Adipocyte (in vitro differentiated cells): ENCODE results near the gene LNX2.

Experiments used
- DNase-seq: peaks from one replicate; pipeline ENCODE4 v3.0.0-alpha.2; 2015; ENCODE audit warnings: low read depth
- H3K27me3 ChIP-seq: replicated peaks from 2 replicates; pipeline ENCODE4 v1.7.0; 2013; ENCODE audit warnings: mild to moderate bottlenecking, low read length, moderate library complexity; ENCODE audit not compliant: control insufficient read depth, insufficient read depth
- H3K36me3 ChIP-seq: 2 replicates; pipeline ENCODE4 v1.7.0; 2013; ENCODE audit warnings: low read length, mild to moderate bottlenecking, moderate library complexity; ENCODE audit not compliant: control insufficient read depth, insufficient read depth, severe bottlenecking
- H3K4me1 ChIP-seq: 2 replicates; pipeline ENCODE4 v1.7.0; 2013; ENCODE audit warnings: mild to moderate bottlenecking, low read length, moderate library complexity; ENCODE audit not compliant: control insufficient read depth, insufficient read depth
- H3K4me3 ChIP-seq: 2 replicates; pipeline ENCODE4 v1.7.0; 2013; ENCODE audit warnings: mild to moderate bottlenecking, low read length, moderate library complexity
- H3K9ac ChIP-seq: 2 replicates; pipeline ENCODE4 v1.7.0; 2013; ENCODE audit warnings: mild to moderate bottlenecking, low read length, moderate library complexity
- H3K9me3 ChIP-seq: 2 replicates; pipeline ENCODE4 v1.7.0; 2013; ENCODE audit warnings: mild to moderate bottlenecking, low read length, moderate library complexity; ENCODE audit not compliant: control insufficient read depth

LNX2 gene

DNA sequence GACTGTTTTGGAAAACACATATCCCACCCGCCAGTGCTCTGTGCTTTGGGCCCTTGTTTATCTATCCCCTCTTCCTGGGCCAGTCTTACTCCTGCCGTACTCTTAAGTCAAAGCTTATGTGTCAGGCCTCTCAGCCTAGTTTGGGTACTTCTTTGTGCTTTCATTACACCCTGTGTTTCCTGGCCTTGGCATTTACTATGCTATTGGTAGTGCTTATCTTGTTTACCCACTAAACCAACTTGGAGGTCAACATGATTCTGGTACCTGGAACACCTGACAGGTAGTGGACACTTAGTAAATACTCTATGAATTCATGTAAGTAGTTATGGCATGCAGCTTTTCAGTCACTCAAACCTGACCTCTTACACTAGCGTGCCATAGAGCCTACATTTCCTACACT is 3.7 kb upstream of the LNX2 start:
- Histone ChIP-seq H3K9ac (no peak overlapping the region), H3K27me3 (no peaks in the 10 kb centered on the region), H3K9me3 (no peaks in the 10 kb centered on the region), H3K4me3 (no peak overlapping the region), H3K36me3 (no peaks in the 10 kb centered on the region), H3K4me1 (peaks cover 27% of the 10 kb centered on the region)
- no peak for DNase-seq

DNA sequence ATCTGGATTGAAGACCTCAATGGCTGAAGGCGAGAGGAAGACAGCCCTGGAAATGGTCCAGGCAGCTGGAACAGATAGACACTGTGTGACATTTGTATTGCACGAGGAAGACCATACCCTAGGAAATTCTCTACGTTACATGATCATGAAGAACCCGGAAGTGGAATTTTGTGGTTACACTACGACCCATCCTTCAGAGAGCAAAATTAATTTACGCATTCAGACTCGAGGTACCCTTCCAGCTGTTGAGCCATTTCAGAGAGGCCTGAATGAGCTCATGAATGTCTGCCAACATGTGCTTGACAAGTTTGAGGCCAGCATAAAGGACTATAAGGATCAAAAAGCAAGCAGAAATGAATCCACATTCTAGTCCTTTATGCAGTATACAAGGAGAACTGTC is 2.6 kb upstream of the LNX2 start:
- no peaks in the 10 kb centered on the region for H3K27me3 ChIP-seq
- peaks cover 39% of the 10 kb centered on the region for H3K4me1 ChIP-seq
- peak overlapping the region; percentile 98 for H3K4me3 ChIP-seq
- H3K9me3 ChIP-seq, result no peaks in the 10 kb centered on the region
- H3K36me3 ChIP-seq, result no peaks in the 10 kb centered on the region
- H3K9ac ChIP-seq, result no peak overlapping the region
- DNase-seq, result no peak

DNA sequence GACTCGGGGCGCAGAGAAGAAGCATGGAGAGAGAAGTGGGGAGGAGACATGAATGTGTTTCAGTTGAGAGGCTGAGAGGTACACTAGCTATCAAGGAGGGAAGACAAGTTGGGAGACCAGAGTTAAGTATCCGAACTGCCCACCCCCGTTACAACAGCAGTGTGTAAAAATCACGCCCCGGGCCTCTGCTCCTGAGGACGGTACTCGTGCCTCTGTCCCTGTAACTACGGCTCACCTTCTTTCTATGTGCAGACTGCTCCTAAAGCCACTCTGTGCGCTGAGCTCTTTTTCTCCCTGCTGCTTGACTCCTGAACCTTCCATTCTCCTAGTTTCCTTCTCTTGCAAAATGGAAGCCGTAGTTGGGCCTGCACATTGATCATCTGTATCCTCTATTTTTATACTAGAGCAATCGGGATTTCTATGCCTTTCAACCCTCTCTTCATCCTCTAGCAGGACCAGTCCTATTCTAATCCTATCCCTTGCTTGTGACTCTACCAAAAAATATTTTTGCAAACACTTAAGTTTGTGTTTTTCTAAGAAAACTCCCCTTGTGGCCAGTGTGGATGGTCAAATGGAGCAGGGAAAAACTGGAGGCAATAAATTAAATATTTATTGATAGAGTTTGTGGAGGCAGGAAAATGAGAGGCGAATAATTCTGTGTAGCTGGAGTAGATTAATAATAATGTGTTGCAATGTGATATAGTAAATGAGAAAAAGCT is 1.9 kb upstream of the LNX2 start:
- no peaks in the 10 kb centered on the region for H3K9me3 ChIP-seq
- H3K36me3 ChIP-seq, result no peaks in the 10 kb centered on the region
- no peaks in the 10 kb centered on the region for H3K27me3 ChIP-seq
- peak overlapping the region; percentile 98 for H3K4me3 ChIP-seq
- H3K4me1 ChIP-seq, result peaks cover 39% of the 10 kb centered on the region
- peak; percentile 51 for DNase-seq
- H3K9ac ChIP-seq, result peak overlapping the region; percentile 97

DNA sequence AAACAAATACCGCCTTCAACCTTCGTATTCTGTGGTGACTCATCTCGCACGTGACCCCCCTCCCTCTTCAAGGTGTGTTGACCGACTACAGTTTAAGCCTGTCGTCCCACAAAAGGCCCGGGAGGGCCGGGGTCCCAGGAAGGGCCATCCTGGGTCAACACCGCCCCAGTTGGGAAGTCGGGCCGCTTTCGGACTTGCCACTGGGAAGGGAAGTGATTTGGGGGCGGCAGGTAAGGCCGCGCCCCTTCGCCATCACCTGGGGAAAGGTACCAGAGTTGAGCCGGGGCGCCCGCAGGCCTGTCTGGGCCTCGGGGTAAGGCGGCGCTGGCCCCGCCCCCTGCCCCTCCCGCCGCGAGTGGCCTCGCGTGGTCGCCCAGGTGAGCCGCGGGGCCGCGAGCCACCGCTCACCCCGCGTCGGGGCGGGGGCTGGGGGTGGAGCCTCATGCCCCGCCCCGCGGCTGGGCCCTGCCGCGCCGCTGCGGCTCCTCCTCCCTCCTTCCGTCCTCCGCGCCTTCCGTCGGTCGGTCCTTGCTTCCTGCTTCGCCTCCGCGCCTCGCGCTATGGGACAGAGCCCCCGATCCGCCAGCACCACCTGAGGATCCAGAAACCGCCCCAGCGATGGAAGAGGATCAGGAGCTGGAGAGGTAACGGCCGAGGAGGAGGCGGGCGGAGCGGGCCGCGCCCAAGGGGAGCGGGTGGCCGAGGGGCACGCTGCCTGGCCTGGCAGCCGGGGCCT is 1.2 kb upstream of the LNX2 start, which contains the start of gene POLR1D:
Gene POLR1D (plus strand): TSS at position 527 of the 736 bp plus-strand sequence. CDS start 92 bp downstream, at position 619.
- Histone ChIP-seq H3K4me1 (peaks cover 39% of the 10 kb centered on the region), H3K9ac (peak within 1 kb of the TSS; percentile 97), H3K27me3 (no peaks in the 10 kb centered on the region), H3K9me3 (no peaks in the 10 kb centered on the region), H3K4me3 (peak within 1 kb of the TSS; percentile 98), H3K36me3 (no peaks in the 10 kb centered on the region)
- peak; percentile 92 for DNase-seq

DNA sequence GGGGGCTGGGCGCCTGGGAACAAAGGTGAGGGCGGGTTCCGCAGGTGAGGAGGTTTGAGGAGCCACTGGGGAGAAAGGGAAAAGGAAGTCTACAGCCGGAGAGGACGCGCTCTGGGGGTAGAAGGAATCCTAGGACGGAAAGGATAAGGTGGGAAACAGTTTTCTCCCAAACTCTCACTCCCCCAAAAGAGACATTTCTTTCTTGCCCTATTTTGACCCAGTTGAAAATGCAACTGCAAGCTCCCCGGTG is 712 bp upstream of the LNX2 start:
- Histone ChIP-seq H3K36me3 (no peaks in the 10 kb centered on the region), H3K27me3 (no peaks in the 10 kb centered on the region), H3K4me1 (peaks cover 39% of the 10 kb centered on the region), H3K9me3 (no peaks in the 10 kb centered on the region), H3K4me3 (peak overlapping the region; percentile 98), H3K9ac (peak overlapping the region; percentile 97)
- DNase-seq, result no peak

DNA sequence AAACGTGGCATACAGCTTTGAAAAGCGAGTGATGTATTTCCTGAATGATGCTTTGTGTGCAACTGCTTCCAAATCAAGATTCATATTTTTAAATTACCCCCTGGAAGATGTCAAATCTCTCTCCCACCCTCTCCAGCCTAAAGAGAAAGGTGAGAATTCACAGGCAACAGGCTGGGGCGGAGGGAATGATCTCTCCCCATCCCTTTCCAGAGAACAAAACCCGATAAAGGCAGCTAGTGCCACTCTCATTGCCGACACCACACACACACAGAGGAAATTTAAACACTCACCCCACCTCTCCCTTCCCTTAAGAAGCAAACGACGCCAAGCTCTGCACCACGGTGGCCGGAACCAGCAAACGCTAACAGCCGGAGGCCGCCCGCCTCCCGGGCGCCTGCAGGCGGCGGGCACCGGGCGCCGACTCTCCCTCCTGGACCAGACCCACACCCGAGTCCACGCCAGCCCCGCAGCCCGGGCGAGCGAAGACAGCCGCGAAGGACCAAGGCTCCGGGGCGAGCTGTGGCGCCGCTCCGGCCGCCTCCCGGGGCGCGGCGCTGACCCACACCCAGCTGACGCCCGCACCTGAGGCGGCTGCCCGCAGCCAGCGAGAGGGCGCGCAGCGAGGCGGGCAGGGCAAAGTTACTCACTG is 477 bp downstream of the LNX2 start:
- Histone ChIP-seq H3K9ac (peak overlapping the region; percentile 88), H3K4me3 (peak overlapping the region; percentile 98), H3K27me3 (no peaks in the 10 kb centered on the region), H3K4me1 (peaks cover 39% of the 10 kb centered on the region), H3K9me3 (no peaks in the 10 kb centered on the region), H3K36me3 (no peaks in the 10 kb centered on the region)
- DNase-seq, result no peak

DNA sequence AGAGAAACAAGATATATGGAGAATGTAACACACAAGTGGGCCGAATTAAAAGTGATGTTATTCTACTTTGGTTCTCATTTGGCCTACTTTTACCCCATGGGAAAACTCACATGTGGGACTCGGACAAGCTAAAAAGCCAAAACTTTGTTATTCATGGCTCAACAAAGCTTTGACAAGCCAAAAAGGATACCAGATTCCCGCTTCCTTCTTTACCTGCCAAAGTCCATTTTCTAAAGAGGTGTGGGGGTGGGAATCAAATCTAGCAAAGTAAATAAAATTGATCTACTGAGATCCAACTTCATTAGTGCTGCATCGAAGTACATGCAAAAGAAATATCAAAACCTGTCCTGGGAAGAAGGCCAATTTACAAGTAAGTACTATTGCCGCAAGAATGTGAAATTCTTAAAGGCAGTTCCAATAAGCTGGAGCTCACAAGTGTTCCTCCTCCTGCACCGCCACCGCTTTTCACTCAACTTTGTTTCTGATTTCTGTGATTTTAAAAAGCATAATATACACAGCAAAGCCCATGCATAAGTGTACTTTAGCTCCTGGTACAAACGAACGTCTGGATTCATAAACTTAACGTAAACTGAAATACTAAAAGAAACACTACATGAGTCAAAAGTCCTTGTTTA is 1.1 kb downstream of the LNX2 start:
- Histone ChIP-seq H3K4me3 (peak overlapping the region; percentile 98), H3K36me3 (no peaks in the 10 kb centered on the region), H3K9ac (peak overlapping the region; percentile 88), H3K9me3 (no peaks in the 10 kb centered on the region), H3K27me3 (no peaks in the 10 kb centered on the region), H3K4me1 (peaks cover 39% of the 10 kb centered on the region)
- peak; percentile 62 for DNase-seq

DNA sequence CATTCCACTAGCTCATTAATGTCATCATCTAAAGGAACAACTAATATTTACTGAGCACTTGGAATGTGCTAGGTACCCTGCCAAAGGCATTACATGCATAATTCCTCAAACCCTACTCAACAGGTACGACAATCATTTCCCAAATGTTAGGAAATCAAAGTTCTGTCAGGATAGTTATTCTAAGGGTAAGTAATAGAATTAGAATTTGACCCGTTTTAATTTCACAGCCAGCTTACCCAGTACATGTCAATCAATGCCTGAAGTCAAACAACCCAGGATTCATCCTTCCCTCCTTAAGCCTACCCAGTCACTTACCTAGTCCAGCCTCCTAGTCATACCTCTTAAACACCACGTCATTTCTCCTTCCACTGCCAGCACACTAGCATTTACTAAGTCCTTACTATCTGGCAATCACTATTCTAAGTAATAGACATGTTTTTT is 2.4 kb downstream of the LNX2 start:
- Histone ChIP-seq H3K27me3 (no peaks in the 10 kb centered on the region), H3K9me3 (no peaks in the 10 kb centered on the region), H3K4me1 (peaks cover 30% of the 10 kb centered on the region), H3K36me3 (no peaks in the 10 kb centered on the region), H3K9ac (no peak overlapping the region), H3K4me3 (no peak overlapping the region)
- DNase-seq, result no peak

DNA sequence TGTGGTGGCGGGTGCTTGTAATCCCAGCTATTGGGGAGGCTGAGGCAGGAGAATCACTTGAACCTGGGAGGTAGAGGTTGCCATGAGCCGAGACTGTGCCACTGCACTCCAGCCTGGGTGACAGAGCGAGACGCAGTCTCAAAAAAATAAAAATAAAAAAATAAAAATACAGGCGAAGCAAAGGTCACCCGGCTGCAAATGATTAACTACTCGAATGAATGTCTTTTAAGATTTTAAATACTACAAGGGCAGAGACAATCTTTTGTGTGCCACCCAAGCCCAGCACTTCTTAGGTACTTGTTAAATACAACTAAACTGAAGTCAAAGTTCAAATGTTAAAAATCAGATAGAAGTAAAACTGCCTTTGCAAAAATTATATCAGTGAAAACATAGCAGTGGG is 6.7 kb downstream of the LNX2 start:
- peaks cover 7% of the 10 kb centered on the region for H3K4me1 ChIP-seq
- no peak overlapping the region for H3K4me3 ChIP-seq
- no peaks in the 10 kb centered on the region for H3K27me3 ChIP-seq
- no peaks in the 10 kb centered on the region for H3K36me3 ChIP-seq
- H3K9ac ChIP-seq, result no peak overlapping the region
- no peaks in the 10 kb centered on the region for H3K9me3 ChIP-seq
- no peak for DNase-seq

DNA sequence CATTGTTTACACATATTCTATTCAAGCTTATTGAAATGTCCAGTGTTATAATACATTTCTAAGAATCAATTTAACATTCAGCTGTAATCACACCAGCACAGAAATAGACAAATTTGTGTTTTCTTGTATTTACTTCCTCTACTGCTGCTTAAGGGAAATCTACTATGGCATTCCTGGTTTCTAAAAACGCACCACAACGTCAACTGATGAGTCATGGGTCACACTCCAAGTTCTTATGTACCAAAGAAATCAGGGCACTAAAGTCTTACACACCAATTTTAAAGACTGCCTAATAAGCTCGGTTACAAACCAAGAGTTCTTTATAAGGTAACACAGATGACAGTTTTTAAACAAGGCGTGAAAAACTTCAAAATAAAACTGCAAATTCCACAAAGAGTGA is 13.2 kb downstream of the LNX2 start:
- H3K4me3 ChIP-seq, result no peak overlapping the region
- peak; percentile 78 for DNase-seq
- H3K36me3 ChIP-seq, result no peaks in the 10 kb centered on the region
- peaks cover 21% of the 10 kb centered on the region for H3K4me1 ChIP-seq
- H3K9ac ChIP-seq, result no peak overlapping the region
- no peaks in the 10 kb centered on the region for H3K9me3 ChIP-seq
- H3K27me3 ChIP-seq, result no peaks in the 10 kb centered on the region

DNA sequence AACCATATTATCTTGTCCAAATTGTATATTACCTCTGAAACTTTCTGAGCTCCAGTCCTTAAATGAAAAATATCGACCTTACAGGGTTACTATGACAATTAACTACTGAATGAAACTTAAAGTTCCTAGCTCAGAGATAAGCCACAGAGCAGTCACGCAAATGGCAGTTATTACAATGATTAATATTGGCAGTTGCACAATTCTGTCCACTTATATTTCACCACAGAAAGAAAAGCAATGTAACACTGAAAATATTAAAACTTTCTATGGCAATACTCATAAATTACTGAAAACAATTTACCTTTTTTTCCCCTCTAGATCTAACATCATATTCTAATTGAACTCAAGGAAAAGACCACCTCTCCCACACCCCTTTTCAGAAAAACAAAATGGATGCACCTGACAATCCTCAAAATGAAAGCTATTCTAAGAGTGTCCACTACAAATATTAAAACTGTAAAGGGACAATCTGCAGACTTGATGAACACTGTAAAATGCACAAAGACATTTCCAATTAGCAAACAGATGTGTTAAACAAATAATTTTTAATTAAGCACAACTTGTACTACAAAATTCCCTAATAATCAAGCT is 14.6 kb downstream of the LNX2 start:
- DNase-seq, result no peak
- Histone ChIP-seq H3K27me3 (no peaks in the 10 kb centered on the region), H3K4me3 (no peak overlapping the region), H3K9me3 (no peaks in the 10 kb centered on the region), H3K4me1 (peaks cover 21% of the 10 kb centered on the region), H3K9ac (no peak overlapping the region), H3K36me3 (no peaks in the 10 kb centered on the region)
